K562 (cell line): ENCODE measurements around the gene KBTBD2. TPM values are rescaled to one million over a fixed set of nuclear protein-coding genes. Genes with fewer than 3 reads are reported as not detected.

Experiments used
- ATAC-seq: fragments of 200-7000 bp; cut with Tn5 transposase; 3 replicates; pipeline ENCODE4 v1.9.1; 2020; ENCODE audit warnings: moderate library complexity
- BruUV-seq: library from RNA; stranded (reverse); fragments of 400-500 nt; replicated peaks from 2 replicates; lab custom pipeline; 2021; lab: Mats Ljungman, UMichigan
- CTCF ChIA-PET: fragments of 300-600 bp; formaldehyde crosslinking; extraction: SDS; loops from one replicate; lab custom pipeline; 2021; ENCODE audit warnings: low intra/inter-chr PET ratio; lab: Yijun Ruan, JAX
- POLR2A ChIA-PET: fragments of 300-600, 350-650 bp; sonication (Branson Sonifier 250); formaldehyde crosslinking; extraction: SDS; loops from one replicate; lab custom pipeline; 2021; ENCODE audit warnings: antibody characterized with exemption, inconsistent platforms; lab: Yijun Ruan, JAX
- DNase-seq, 4 experiments: peaks; one replicate each; pipeline versions ENCODE4 v3.0.0 to v3.0.0-alpha.2; 2011 to 2018; ENCODE audit warnings: low spot score in 3 of 4, mixed read lengths in 3 of 4; ENCODE audit errors: extremely low read depth in 1 of 4
- FAIRE-seq: peaks from 2 replicates; lab custom pipeline; 2011; peaks lifted over from hg19 to GRCh38; lab: Jason Lieb, UNC
- H2AFZ ChIP-seq: 2 replicates; pipeline ENCODE4 v1.6.0; 2011; ENCODE audit warnings: low read depth, low read length, control low read depth, inconsistent platforms
- H3K27ac ChIP-seq: fragments of 200-600 bp; 3 replicates; pipeline ENCODE4 v1.8.0; 2011; ENCODE audit warnings: low read depth, mild to moderate bottlenecking, control low read depth, inconsistent platforms, low read length, moderate library complexity, mixed read lengths; ENCODE audit errors: extremely low read depth
- H3K27me3 ChIP-seq, 2 experiments: fragments of 300-600 bp in 1 of 2; 2 replicates in 1 of 2; 3 replicates in 1 of 2; pipeline versions ENCODE4 v1.6.0 to v1.8.0; 2011; ENCODE audit warnings: inconsistent platforms in 2 of 2, low read length in 2 of 2, mild to moderate bottlenecking in 1 of 2, mixed read lengths in 1 of 2, moderate library complexity in 1 of 2; ENCODE audit not compliant: control insufficient read depth in 2 of 2, insufficient read depth in 2 of 2
- H3K36me3 ChIP-seq: fragments of 300-600 bp; 3 replicates; pipeline ENCODE4 v1.8.0; 2011; ENCODE audit warnings: mild to moderate bottlenecking, low read length, inconsistent platforms; ENCODE audit not compliant: control insufficient read depth, insufficient read depth
- H3K4me1 ChIP-seq, 2 experiments: fragments of 200-600 bp in 1 of 2; replicated peaks in 1 of 2; 2 replicates in 1 of 2; 3 replicates in 1 of 2; pipeline versions ENCODE4 v1.5.1 to v1.8.0; 2011; ENCODE audit warnings: inconsistent platforms in 2 of 2, low read length in 2 of 2, mild to moderate bottlenecking in 1 of 2, mixed read lengths in 1 of 2, moderate library complexity in 1 of 2; ENCODE audit not compliant: control insufficient read depth in 2 of 2, insufficient read depth in 2 of 2
- H3K4me2 ChIP-seq: 2 replicates; pipeline ENCODE4 v1.6.1; 2011; ENCODE audit warnings: low read length, control low read depth, inconsistent platforms, mixed read lengths; ENCODE audit not compliant: insufficient read depth
- H3K4me3 ChIP-seq: fragments of 200-600 bp; sonication (generic), shearing (Covaris generic); 2 replicates; pipeline ENCODE4 v1.5.1; 2016; ENCODE audit warnings: control low read depth, inconsistent platforms
- H3K79me2 ChIP-seq: fragments of 200-600 bp; 3 replicates; pipeline ENCODE4 v1.8.0; 2011; ENCODE audit warnings: low read length, inconsistent platforms; ENCODE audit not compliant: control insufficient read depth, insufficient read depth
- H3K9ac ChIP-seq, 2 experiments: 2 replicates each; pipeline versions ENCODE4 v1.6.0 to v1.6.1; 2011; ENCODE audit warnings: low read depth in 2 of 2, low read length in 2 of 2, control low read depth in 1 of 2, inconsistent platforms in 1 of 2, mild to moderate bottlenecking in 1 of 2, mixed read lengths in 1 of 2; ENCODE audit not compliant: insufficient read depth in 1 of 2
- H3K9me1 ChIP-seq: one replicate; pipeline ENCODE4 v1.6.0; 2011; ENCODE audit warnings: inconsistent platforms, mild to moderate bottlenecking, low read length, moderate library complexity; ENCODE audit not compliant: control insufficient read depth, insufficient read depth
- H3K9me3 ChIP-seq: replicated peaks from 2 replicates; pipeline ENCODE4 v1.5.1; 2011; ENCODE audit warnings: low read depth, low read length, inconsistent platforms; ENCODE audit not compliant: control insufficient read depth, insufficient read depth
- H4K20me1 ChIP-seq: replicated peaks from 2 replicates; pipeline ENCODE4 v1.6.1; 2011; ENCODE audit warnings: low read length, inconsistent platforms, mixed read lengths; ENCODE audit not compliant: control insufficient read depth, insufficient read depth
- DEAF1 ChIP-seq: fragments of 450-650 bp; formaldehyde crosslinking; IDR thresholded peaks from 2 replicates; pipeline ENCODE4 v1.4.0; 2020; ENCODE audit warnings: mild to moderate bottlenecking, moderate library complexity
- E2F5 ChIP-seq: sonication (generic); formaldehyde crosslinking; IDR thresholded peaks from 2 replicates; pipeline ENCODE4 v1.8.0; 2022; ENCODE audit warnings: mild to moderate bottlenecking, missing genetic modification reagents
- ESRRA ChIP-seq: fragments of 450-650 bp; IDR thresholded peaks from 2 replicates; pipeline ENCODE4 v1.6.1; 2014; ENCODE audit warnings: low read depth, mild to moderate bottlenecking, moderate library complexity, borderline replicate concordance
- GTF2A2 ChIP-seq: IDR thresholded peaks from 2 replicates; pipeline ENCODE4 v1.6.1; 2016; ENCODE audit warnings: mild to moderate bottlenecking, missing genetic modification characterization, missing compliant biosample characterization
- RBM25 ChIP-seq: fragments of 200-400 bp; formaldehyde crosslinking; IDR thresholded peaks from 2 replicates; pipeline ENCODE4 v1.6.1; 2018; ENCODE audit warnings: low read length, low read depth, moderate library complexity; ENCODE audit not compliant: severe bottlenecking
- SIX5 ChIP-seq, 2 experiments: IDR thresholded peaks; 2 replicates each; pipeline ENCODE4 v1.6.1; 2011; ENCODE audit warnings: low read length in 2 of 2, borderline replicate concordance in 1 of 2, low read depth in 1 of 2, mild to moderate bottlenecking in 1 of 2, moderate library complexity in 1 of 2; ENCODE audit not compliant: insufficient read depth in 1 of 2
- SNAPC5 ChIP-seq: fragments of 250-450 bp; sonication (Bioruptor Pico); IDR thresholded peaks from 2 replicates; pipeline ENCODE4 v1.8.0; 2021; ENCODE audit warnings: moderate library complexity, mild to moderate bottlenecking, inconsistent platforms
- SREBF2 ChIP-seq: sonication (generic); formaldehyde crosslinking; IDR thresholded peaks from 2 replicates; pipeline ENCODE4 v1.4.0; 2020; ENCODE audit warnings: mild to moderate bottlenecking, missing genetic modification reagents
- SUPT5H ChIP-seq: fragments of 450-650 bp; IDR thresholded peaks from 2 replicates; pipeline ENCODE4 v1.6.1; 2016
- TARDBP ChIP-seq: fragments of 450-650 bp; IDR thresholded peaks from 2 replicates; pipeline ENCODE4 v1.6.1; 2016
- TBL1XR1 ChIP-seq, 2 experiments: IDR thresholded peaks; 2 replicates each; pipeline ENCODE4 v1.6.1; 2012; ENCODE audit warnings: improper control_type of control experiment in 2 of 2, low read length in 2 of 2, mild to moderate bottlenecking in 1 of 2
- TGIF2 ChIP-seq: sonication (generic); formaldehyde crosslinking; IDR thresholded peaks from 2 replicates; pipeline ENCODE4 v1.8.1; 2022; ENCODE audit warnings: mild to moderate bottlenecking, missing genetic modification reagents, moderate library complexity
- TRIM24 ChIP-seq, 2 experiments: fragments of 450-650 bp; IDR thresholded peaks; 2 replicates each; pipeline ENCODE4 v1.6.1; 2016
- USF2 ChIP-seq: sonication (generic); formaldehyde crosslinking; IDR thresholded peaks from 2 replicates; pipeline ENCODE4 v1.5.0; 2020; ENCODE audit warnings: missing genetic modification reagents
- WGBS: fragments of 100-300 bp; shearing (Covaris generic); methylation state at CpG from one replicate; pipeline ENCODE4 v1.1.6; 2016; ENCODE audit warnings: low coverage, mixed read lengths; ENCODE audit not compliant: insufficient coverage; ENCODE audit errors: missing lambda C conversion rate; 5-methylcytosine and 5-hydroxymethylcytosine counted together
- in situ Hi-C: fragments of 300-500 bp; cut with MboI; formaldehyde crosslinking; loops from 4 replicates; pipeline ENCODE4 v1.15.0; 2018; ENCODE audit warnings: inconsistent platforms, mixed read lengths
- intact Hi-C: fragments of 100-400 bp; cut with micrococcal nuclease; formaldehyde crosslinking; loops from 2 replicates; pipeline ENCODE4 v1.14.2; 2022
- polyA plus RNA-seq, 8 experiments: library from polyadenylated mRNA; depleted of rRNA in 4 of 8; stranded (reverse) in 5 of 8; unstranded in 3 of 8; fragments of >200 nt; fragmentation: Nextera tagmentation in 2 of 8; fragmentation: Illumina TruSeq in 1 of 8; extraction: Ambion mirVana in 2 of 8; extraction: Trizol in 1 of 8; gene quantifications; 2 replicates each; pipeline versions ENCODE4 v1.2.1 to v1.2.3, GENCODE V29; 2011 to 2014; ENCODE audit warnings: inconsistent platforms in 1 of 8, missing spikeins in 1 of 8
- total RNA-seq, 7 experiments: library from RNA; depleted of rRNA in 6 of 7; stranded (reverse); fragments of >200 nt in 6 of 7; fragmentation: Illumina TruSeq in 2 of 7; extraction: Trizol in 2 of 7; gene quantifications; 2 replicates each; pipeline versions ENCODE4 v1.2.1 to v1.2.3, GENCODE V29; 2011 to 2021; ENCODE audit warnings: low replicate concordance in 1 of 7
- TF ChIP-seq, protein P1 (sequence below), 3 experiments: IDR thresholded peaks in 2 of 3; conservative IDR thresholded peaks in 1 of 3; 2 replicates each; pipeline ENCODE4 v1.5.1; 2011 to 2012; ENCODE audit warnings: low read length in 3 of 3, mild to moderate bottlenecking in 3 of 3, control low read depth in 2 of 3, improper control_type of control experiment in 1 of 3, inconsistent platforms in 1 of 3, low read depth in 1 of 3, mixed read lengths in 1 of 3, moderate library complexity in 1 of 3; ENCODE audit not compliant: insufficient read depth in 2 of 3
- TF ChIP-seq, protein P2 (sequence below): sonication (generic); formaldehyde crosslinking; IDR thresholded peaks from 2 replicates; pipeline ENCODE4 v1.9.0; 2022; ENCODE audit warnings: mild to moderate bottlenecking, missing genetic modification reagents

Gene KBTBD2
- total and polyA plus RNA-seq, 9 of the 15 experiments (the other 6 are each of a cell fraction or from before 2014, with no cell fraction given), result 22.8 to 62.2 (median 30.8) TPM

DNA sequence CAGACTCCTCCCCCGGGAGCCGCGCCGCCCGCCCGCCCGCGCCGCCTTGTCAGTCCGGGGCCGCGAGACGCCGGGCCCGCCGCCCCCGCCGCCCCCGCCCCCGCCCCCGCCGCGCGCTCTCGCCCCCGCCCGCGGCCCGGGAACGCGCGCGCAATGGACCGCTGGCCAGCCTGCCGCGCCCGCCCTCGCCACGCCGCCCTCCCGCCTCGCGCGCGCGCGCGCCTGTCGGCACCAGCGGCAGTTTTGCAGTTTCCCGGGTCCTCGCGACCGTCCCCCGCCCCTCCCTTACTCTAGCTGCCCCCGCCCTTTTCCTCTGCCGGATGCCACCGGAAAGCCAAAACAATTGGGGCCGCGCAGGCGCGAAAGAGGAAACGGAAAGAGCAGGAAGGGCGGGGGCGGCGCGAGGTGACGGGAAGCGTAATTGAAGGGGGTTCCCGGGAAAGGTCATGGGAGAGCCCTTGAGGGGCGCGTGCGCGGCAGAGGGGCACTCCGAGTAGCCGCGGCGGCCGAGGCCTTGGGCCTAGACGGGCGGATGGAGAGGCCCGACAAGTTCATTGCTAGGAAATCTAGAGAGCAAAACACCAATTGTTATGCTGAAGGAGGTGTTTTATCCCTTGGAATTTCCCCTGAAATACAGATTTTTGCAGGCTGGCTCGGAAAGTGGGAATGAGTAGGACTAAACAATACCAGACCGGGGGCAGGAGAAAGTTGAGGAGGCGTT is 400 bp upstream of the KBTBD2 start:
- BruUV-seq, result no TSS peak
- TF ChIP-seq GTF2A2, result no peak
- no peak for TF ChIP-seq USF2 (CRISPR knock-in tag)
- TF ChIP-seq, protein P1, sequence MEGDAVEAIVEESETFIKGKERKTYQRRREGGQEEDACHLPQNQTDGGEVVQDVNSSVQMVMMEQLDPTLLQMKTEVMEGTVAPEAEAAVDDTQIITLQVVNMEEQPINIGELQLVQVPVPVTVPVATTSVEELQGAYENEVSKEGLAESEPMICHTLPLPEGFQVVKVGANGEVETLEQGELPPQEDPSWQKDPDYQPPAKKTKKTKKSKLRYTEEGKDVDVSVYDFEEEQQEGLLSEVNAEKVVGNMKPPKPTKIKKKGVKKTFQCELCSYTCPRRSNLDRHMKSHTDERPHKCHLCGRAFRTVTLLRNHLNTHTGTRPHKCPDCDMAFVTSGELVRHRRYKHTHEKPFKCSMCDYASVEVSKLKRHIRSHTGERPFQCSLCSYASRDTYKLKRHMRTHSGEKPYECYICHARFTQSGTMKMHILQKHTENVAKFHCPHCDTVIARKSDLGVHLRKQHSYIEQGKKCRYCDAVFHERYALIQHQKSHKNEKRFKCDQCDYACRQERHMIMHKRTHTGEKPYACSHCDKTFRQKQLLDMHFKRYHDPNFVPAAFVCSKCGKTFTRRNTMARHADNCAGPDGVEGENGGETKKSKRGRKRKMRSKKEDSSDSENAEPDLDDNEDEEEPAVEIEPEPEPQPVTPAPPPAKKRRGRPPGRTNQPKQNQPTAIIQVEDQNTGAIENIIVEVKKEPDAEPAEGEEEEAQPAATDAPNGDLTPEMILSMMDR (IDR thresholded peaks at IDR 0.05 in 2 of 3, conservative IDR thresholded peaks at IDR 0.05 in 1 of 3; ENCODE audit: insufficient read depth in 2 of 3, low read depth in 1 of 3, low read length in 3 of 3), result no peak
- TF ChIP-seq RBM25, result peak; percentile 1
- no peak for TF ChIP-seq TGIF2 (CRISPR knock-in tag)
- peak; percentile 89 for TF ChIP-seq ESRRA
- 0 out of 2 replicates have a peak, but pooled peaks have one; percentile 20 for TF ChIP-seq TARDBP
- no peak for TF ChIP-seq E2F5 (CRISPR knock-in tag)
- TF ChIP-seq, protein P2, sequence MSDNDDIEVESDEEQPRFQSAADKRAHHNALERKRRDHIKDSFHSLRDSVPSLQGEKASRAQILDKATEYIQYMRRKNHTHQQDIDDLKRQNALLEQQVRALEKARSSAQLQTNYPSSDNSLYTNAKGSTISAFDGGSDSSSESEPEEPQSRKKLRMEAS (CRISPR knock-in tag), result no peak
- TF ChIP-seq TBL1XR1 (IDR thresholded peaks at IDR 0.05; ENCODE audit: low read length in 2 of 2), result 0 out of 4 replicates have a peak, but pooled peaks of 1 of the 2 experiments have one; percentile 21
- TF ChIP-seq SNAPC5 (CRISPR knock-in tag), result no peak
- peak; percentile 83 for TF ChIP-seq SUPT5H
- no peak for TF ChIP-seq DEAF1 (CRISPR knock-in tag)
- no peak for TF ChIP-seq SIX5 (IDR thresholded peaks at IDR 0.05; ENCODE audit: borderline replicate concordance in 1 of 2, insufficient read depth in 1 of 2, low read depth in 1 of 2, low read length in 2 of 2)
- TF ChIP-seq SREBF2, result no peak
- TF ChIP-seq TRIM24 (IDR thresholded peaks at IDR 0.05), result no peak

More for the DNA sequence above, 400 bp upstream of the KBTBD2 start:
- Histone ChIP-seq H3K9me1 (no peaks in the 10 kb centered on the region), H3K36me3 (peaks cover 12% of the 10 kb centered on the region; the same call in 2 of the 3 replicates), H2AFZ (peak overlapping the region; percentile 73), H3K27ac (peak overlapping the region; percentile 99), H3K9ac (peak overlapping the region; percentile 95 to 99), H3K4me1 (peaks cover 21 to 35% of the 10 kb centered on the region in 2 experiments), H3K9me3 (no peaks in the 10 kb centered on the region), H3K4me2 (peak overlapping the region; percentile 89), H3K27me3 (no peaks in the 10 kb centered on the region), H4K20me1 (peaks cover 9% of the 10 kb centered on the region; the same call in 1 of the 2 replicates), H3K79me2 (peaks cover 41% of the 10 kb centered on the region), H3K4me3 (peak overlapping the region; percentile 84)
- FAIRE-seq, result peak; percentile 32
- intact Hi-C loops (loop anchor here (1.0 to 5.0 kb wide), 4 partner anchors 13 to 400 kb away; partner anchors contain the start of gene LSM5), in situ Hi-C loops (no loop called here)
- peak; percentile 50 for ATAC-seq
- under 1% methylated on average over 35 of the region's 85 CpGs for WGBS
- ChIA-PET CTCF (no interaction called here), POLR2A (interaction anchor here (0.6 to 9.5 kb wide), 6 partner anchors 9 to 1873 kb away, joined by 3 to 111 read pairs (median 4); no protein-coding TSS in a partner anchor)
- DNase-seq, result peak; percentile 88 to 98 (median 90)
